ENCODE results near the gene PAQR3.

PAQR3 gene

GRCh38 chr4:78938868-78939666 lies at the start of gene PAQR3:
Gene PAQR3 (minus strand): TSS chr4:78939438. CDS start chr4:78939224, 214 bp downstream.
- DNase-seq, result peak; percentile 87

GRCh38 chr4:78987683-78988082 lies 48.4 kb upstream of the PAQR3 start:
- DNase-seq, result no peak

GRCh38 chr4:78984593-78984992 lies 45.4 kb upstream of the PAQR3 start:
- no peak for DNase-seq

- no peak for DNase-seq
Measured at GRCh38 chr4:78975865-78976264, 36.6 kb upstream of the PAQR3 start.

GRCh38 chr4:78971776-78972175 lies 32.5 kb upstream of the PAQR3 start:
- DNase-seq, result no peak

GRCh38 chr4:78971326-78971725 lies 32.1 kb upstream of the PAQR3 start:
- DNase-seq, result no peak

GRCh38 chr4:78962597-78963115 lies 23.4 kb upstream of the PAQR3 start:
- no peak for DNase-seq

- DNase-seq, result no peak
Measured at GRCh38 chr4:78960926-78961325, 21.7 kb upstream of the PAQR3 start.

- no peak for DNase-seq
Measured at GRCh38 chr4:78956975-78957374, 17.7 kb upstream of the PAQR3 start.

GRCh38 chr4:78953769-78954666 lies 14.8 kb upstream of the PAQR3 start:
- DNase-seq, result no peak

GRCh38 chr4:78953231-78953630 lies 14.0 kb upstream of the PAQR3 start:
- DNase-seq, result no peak

GRCh38 chr4:78951862-78952472 lies 12.7 kb upstream of the PAQR3 start:
- DNase-seq, result peak; percentile 21

GRCh38 chr4:78949735-78950134 lies 10.5 kb upstream of the PAQR3 start:
- no peak for DNase-seq

GRCh38 chr4:78945651-78946179 lies 6.5 kb upstream of the PAQR3 start:
- no peak for DNase-seq

- DNase-seq, result no peak
Measured at GRCh38 chr4:78944381-78944780, 5.1 kb upstream of the PAQR3 start.

GRCh38 chr4:78940752-78941151 lies 1.5 kb upstream of the PAQR3 start:
- DNase-seq, result no peak

GRCh38 chr4:78939667-78940008 lies 400 bp upstream of the PAQR3 start:
- DNase-seq, result no peak

GRCh38 chr4:78938474-78938867 lies 767 bp downstream of the PAQR3 start:
- DNase-seq, result no peak

GRCh38 chr4:78937837-78938236 lies 1.4 kb downstream of the PAQR3 start:
- no peak for DNase-seq

- DNase-seq, result no peak
Measured at GRCh38 chr4:78936989-78937388, 2.2 kb downstream of the PAQR3 start.

- no peak for DNase-seq
Measured at GRCh38 chr4:78930016-78930629, 9.1 kb downstream of the PAQR3 start.

GRCh38 chr4:78928835-78929234 lies 10.4 kb downstream of the PAQR3 start:
- DNase-seq, result no peak

- no peak for DNase-seq
Measured at GRCh38 chr4:78926826-78927225, 12.4 kb downstream of the PAQR3 start.
